Medulla oblongata (tissue), 1 donor: ENCODE results near the gene LRP1.
A peak's percentile ranks its signal among the peaks of the same experiment; 100 is the strongest.

Experiments
- DNase-seq: peaks from one replicate; pipeline ENCODE4 v3.0.0-alpha.2; 2015; ENCODE audit errors: extremely low spot score

LRP1 gene

DNA sequence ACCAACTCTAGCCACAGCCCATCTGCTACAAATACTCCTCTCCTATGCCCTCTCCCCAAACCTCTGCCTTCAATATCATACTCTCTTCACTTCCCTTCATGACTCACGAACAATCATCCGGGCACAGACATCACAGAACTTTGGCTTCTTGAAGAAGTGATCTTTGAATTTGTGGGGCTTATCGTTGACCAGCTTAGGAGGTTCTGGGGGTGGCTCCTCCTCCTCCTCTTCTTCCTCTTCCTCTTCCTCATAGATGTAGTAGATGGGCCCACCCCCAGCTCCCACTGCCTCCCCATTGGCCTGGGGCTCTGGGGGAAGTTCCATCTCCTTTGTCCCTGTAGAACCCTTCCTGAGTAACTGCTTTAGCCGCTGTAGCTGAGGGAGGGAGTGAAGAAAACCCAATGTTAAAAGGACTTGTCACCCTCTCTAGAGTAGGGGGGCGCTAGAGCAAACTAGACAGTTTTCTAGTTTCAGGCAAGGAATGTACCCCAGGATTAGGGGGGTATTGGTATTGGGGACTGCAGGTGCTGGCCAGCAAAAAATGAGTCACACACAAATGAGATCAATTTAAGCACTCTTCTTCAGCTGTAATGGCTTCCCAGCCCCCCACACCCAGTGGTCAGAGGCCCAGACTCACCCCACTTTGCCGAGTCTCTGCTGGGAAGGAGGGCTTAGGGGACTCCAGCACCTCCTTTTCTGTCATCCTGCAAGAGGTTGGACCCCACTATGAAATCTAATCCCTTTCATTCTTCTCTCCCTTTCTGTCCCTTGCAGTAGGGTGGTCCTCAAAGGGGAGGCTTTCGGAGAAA, 120.9 kb downstream of the LRP1 start:
- peak; percentile 41 for DNase-seq

- no peak for DNase-seq
Observed at GRCh38 chr12:57250541-57250940, 122.3 kb downstream of the LRP1 start.

DNA sequence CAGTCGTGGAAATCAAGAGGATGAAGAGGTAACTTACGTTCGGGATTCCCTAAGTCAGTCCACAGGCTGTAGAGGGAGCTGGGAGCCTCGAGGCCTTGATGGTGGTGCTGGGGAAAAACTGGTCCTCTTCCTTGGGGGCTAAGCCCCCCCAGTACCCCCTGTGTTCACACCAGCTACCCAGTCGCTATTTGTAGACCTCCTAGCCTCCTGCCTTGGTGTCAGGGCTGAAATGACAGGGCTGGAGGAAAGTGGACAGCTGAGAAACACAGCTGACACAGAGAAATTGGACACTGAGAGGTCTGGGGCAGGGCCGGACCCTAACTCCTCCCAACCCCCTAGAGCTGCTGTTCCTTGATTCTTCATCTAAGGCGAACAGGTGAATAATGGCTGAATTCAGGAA, 122.7 kb downstream of the LRP1 start, which contains the start of gene STAC3:
TSS of gene STAC3 (minus strand) at position 232 of the 400 bp plus-strand sequence. CDS start 1,551 bp downstream, outside the sequence.
- no peak for DNase-seq

DNA sequence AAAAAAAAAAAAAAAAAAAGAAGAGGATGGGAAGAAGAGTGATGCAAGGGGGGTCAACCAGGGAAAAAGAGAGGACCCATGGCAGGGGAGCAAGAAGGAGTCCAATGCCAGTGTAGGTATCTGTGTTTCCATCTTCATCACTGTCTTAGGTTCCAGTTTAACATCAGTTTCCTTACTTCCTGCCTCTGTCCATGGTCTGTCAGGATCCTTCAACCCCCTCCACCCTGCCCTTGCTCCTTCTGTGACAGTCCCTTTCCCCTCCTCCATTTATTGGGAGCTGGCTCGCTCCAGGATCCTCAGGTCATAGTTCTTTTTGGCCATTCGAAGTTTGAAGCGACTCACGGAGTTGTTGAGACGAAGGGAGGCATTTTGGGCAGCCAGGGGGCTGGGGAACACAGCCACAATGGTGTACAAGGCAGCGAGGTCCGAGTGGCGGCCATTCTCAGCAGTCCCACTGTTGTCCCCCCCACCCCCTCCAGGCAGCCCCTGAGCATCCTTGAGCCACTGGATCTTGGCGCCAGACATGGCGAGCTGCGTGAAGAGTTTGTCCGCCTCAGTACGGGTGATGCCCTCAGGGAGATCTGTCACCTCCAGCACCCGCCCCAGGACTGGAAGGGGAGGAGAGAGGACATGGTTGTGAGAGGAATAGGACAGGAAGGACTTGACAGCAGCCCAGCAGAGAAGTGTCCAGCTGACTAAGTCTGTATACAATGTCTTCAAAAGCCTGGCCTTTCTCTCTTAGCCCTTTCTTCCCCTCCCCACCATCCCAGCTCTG, 126.4 kb downstream of the LRP1 start:
- DNase-seq, result no peak

- DNase-seq, result no peak
Observed at GRCh38 chr12:57255916-57256315, 127.6 kb downstream of the LRP1 start.

- DNase-seq, result no peak
Observed at GRCh38 chr12:57258977-57259970, 131.0 kb downstream of the LRP1 start.

DNA sequence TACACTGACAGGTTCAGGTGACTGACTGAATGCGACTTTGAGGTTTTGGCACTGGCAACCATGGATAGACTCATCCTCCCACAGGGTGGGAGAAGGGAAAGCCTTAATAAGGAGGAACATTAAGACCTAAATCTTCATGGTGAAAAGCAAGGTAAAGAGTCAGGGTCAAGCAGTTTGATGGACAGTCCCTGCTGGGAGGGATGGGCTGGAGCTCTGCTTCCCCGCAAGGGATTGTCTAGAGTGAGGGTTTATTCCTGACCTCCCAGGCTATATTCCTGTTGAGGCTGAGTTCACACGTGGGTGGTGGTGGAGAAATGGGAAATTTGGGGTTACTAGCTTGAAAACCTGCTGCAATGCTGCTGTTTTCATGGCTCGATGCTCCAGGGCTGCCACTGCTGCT, 132.1 kb downstream of the LRP1 start:
- no peak for DNase-seq

GRCh38 chr12:57261428-57261865, 133.2 kb downstream of the LRP1 start:
- no peak for DNase-seq

- DNase-seq, result no peak
Observed at GRCh38 chr12:57262126-57262822, 134.0 kb downstream of the LRP1 start.
